Right atrium auricular region (tissue), 2 donors: ENCODE results near the gene EAF1. TPM values are rescaled to one million over a fixed set of nuclear protein-coding genes. Genes with fewer than 3 reads are reported as not detected.
"Not testable (repeated sequence)": the region's sequence is repeated elsewhere in the genome, so short reads cannot be mapped to it uniquely, and the experiment has no call there.

Source experiments
- DNase-seq: peaks from one replicate; pipeline ENCODE4 v3.0.0-alpha.2; 2019; ENCODE audit warnings: low spot score
- H3K27ac ChIP-seq, 2 donors: fragments of 200-600 bp; sonication (generic); 1 replicate in 1 of 2; 2 replicates in 1 of 2; pipeline ENCODE4 v1.5.1; 2016 to 2019
- H3K27me3 ChIP-seq, 2 donors: fragments of 200-600 bp; sonication (generic); one replicate each; pipeline versions ENCODE4 v1.5.1 to v1.6.0; 2017 to 2019
- H3K36me3 ChIP-seq: fragments of 200-600 bp; sonication (generic); one replicate; pipeline ENCODE4 v1.5.1; 2016
- H3K4me1 ChIP-seq, 2 donors: fragments of 200-600 bp; sonication (generic); one replicate each; pipeline versions ENCODE4 v1.5.1 to v1.6.0; 2017 to 2019
- H3K4me3 ChIP-seq, 2 donors: fragments of 200-600 bp; sonication (generic); 1 replicate in 1 of 2; 2 replicates in 1 of 2; pipeline ENCODE4 v1.5.1; 2017 to 2019; ENCODE audit warnings: mild to moderate bottlenecking in 1 of 2, moderate library complexity in 1 of 2
- H3K9me3 ChIP-seq, 2 donors: fragments of 200-600 bp; sonication (generic); one replicate each; pipeline ENCODE4 v1.5.1; 2019
- CTCF ChIP-seq, 2 donors: fragments of 200-600 bp; sonication (generic); IDR thresholded peaks; one replicate each; pipeline ENCODE4 v1.5.1; 2019; ENCODE audit warnings: antibody characterized with exemption in 2 of 2
- total RNA-seq, 2 donors: library from RNA; depleted of rRNA; stranded (reverse); fragments of >200 nt; gene quantifications; one replicate each; pipeline ENCODE4 v1.1.0, GENCODE V29; 2016

Gene EAF1
- total RNA-seq, 2 donors from 2014 or later: 9.7 to 13.2 TPM

- TF ChIP-seq CTCF (IDR thresholded peaks at IDR 0.05): no peak
- Histone ChIP-seq H3K27ac (no peak overlapping the region), H3K27me3 (no peaks in the 10 kb centered on the region), H3K9me3 (peaks cover 0 to 10% of the 10 kb centered on the region in 2 donors), H3K4me3 (no peak overlapping the region), H3K36me3 (no peaks in the 10 kb centered on the region), H3K4me1 (peaks cover 0 to 8% of the 10 kb centered on the region in 2 donors)
- DNase-seq: no peak
Measured at GRCh38 chr3:15384510-15385237, 42.7 kb upstream of the EAF1 start.

- H3K36me3 ChIP-seq, H3K27me3 ChIP-seq, DNase-seq, H3K27ac ChIP-seq, H3K4me3 ChIP-seq, H3K4me1 ChIP-seq: not testable (repeated sequence)
- H3K9me3 ChIP-seq: peaks cover 0 to 10% of the 10 kb centered on the region in 2 donors
Measured at GRCh38 chr3:15385238-15385695, 42.1 kb upstream of the EAF1 start.

- Histone ChIP-seq H3K27ac (no peak overlapping the region), H3K36me3 (no peaks in the 10 kb centered on the region), H3K9me3 (peaks cover 0 to 10% of the 10 kb centered on the region in 2 donors), H3K27me3 (no peaks in the 10 kb centered on the region), H3K4me1 (peaks cover 0 to 8% of the 10 kb centered on the region in 2 donors), H3K4me3 (no peak overlapping the region)
- DNase-seq: no peak
- TF ChIP-seq CTCF (IDR thresholded peaks at IDR 0.05): no peak
Measured at GRCh38 chr3:15385901-15386653, 41.3 kb upstream of the EAF1 start.

- not testable (repeated sequence) for H3K27ac ChIP-seq, H3K36me3 ChIP-seq, DNase-seq, H3K4me3 ChIP-seq, H3K4me1 ChIP-seq, H3K27me3 ChIP-seq
- H3K9me3 ChIP-seq: peaks cover 0 to 10% of the 10 kb centered on the region in 2 donors
Measured at GRCh38 chr3:15386654-15386955, 40.8 kb upstream of the EAF1 start.

- H3K9me3 ChIP-seq: peaks cover 0 to 10% of the 10 kb centered on the region in 2 donors
- H3K4me1 ChIP-seq: peaks cover 0 to 5% of the 10 kb centered on the region in 2 donors
- H3K27me3 ChIP-seq: no peaks in the 10 kb centered on the region
- no peak for DNase-seq
- TF ChIP-seq CTCF (IDR thresholded peaks at IDR 0.05): no peak
- H3K36me3 ChIP-seq: no peaks in the 10 kb centered on the region
- H3K4me3 ChIP-seq: no peak overlapping the region
- H3K27ac ChIP-seq: peak overlapping the region in 1 of 2 donors; percentile 63
Measured at GRCh38 chr3:15387171-15387581, 40.2 kb upstream of the EAF1 start.

GRCh38 chr3:15387735-15388134 is 39.7 kb upstream of the EAF1 start:
- DNase-seq: no peak
- Histone ChIP-seq H3K36me3 (no peaks in the 10 kb centered on the region), H3K27me3 (no peaks in the 10 kb centered on the region), H3K4me3 (no peak overlapping the region), H3K4me1 (peaks cover 0 to 5% of the 10 kb centered on the region in 2 donors), H3K9me3 (peaks cover 0 to 10% of the 10 kb centered on the region in 2 donors), H3K27ac (peak overlapping the region in 1 of 2 donors; percentile 63)
- TF ChIP-seq CTCF (IDR thresholded peaks at IDR 0.05): no peak

- H3K36me3 ChIP-seq: not testable (repeated sequence)
- H3K9me3 ChIP-seq: peaks cover 0 to 10% of the 10 kb centered on the region in 2 donors
Measured at GRCh38 chr3:15388335-15388734, 39.1 kb upstream of the EAF1 start.

More at GRCh38 chr3:15388335-15388734, 39.1 kb upstream of the EAF1 start:
- H3K4me1 ChIP-seq, H3K27me3 ChIP-seq, H3K4me3 ChIP-seq, H3K27ac ChIP-seq, DNase-seq: not testable (repeated sequence)
